HCT116 (cell line): ENCODE data around the gene TNFRSF1A. TPM values are rescaled to one million over a fixed set of nuclear protein-coding genes. Genes with fewer than 3 reads are reported as not detected.

ENCODE experiments used
- ATAC-seq: fragments of 200-7000 bp; cut with Tn5 transposase; 2 replicates; pipeline ENCODE4 v1.9.1; 2020; ENCODE audit warnings: mild to moderate bottlenecking, moderate library complexity
- BruUV-seq: library from RNA; stranded (reverse); fragments of 400-500 nt; replicated peaks from 2 replicates; lab custom pipeline; 2021; lab: Mats Ljungman, UMichigan
- CTCF ChIA-PET: fragments of 300-600 bp; sonication (Branson Sonifier 250); formaldehyde crosslinking; loops from one replicate; lab custom pipeline; 2021; ENCODE audit warnings: antibody characterized with exemption; lab: Charles Lee
- POLR2A ChIA-PET: fragments of 300-600, 350-600 bp; sonication (Branson Sonifier 250); formaldehyde crosslinking; loops from one replicate; lab custom pipeline; 2021; ENCODE audit warnings: antibody characterized with exemption; lab: Charles Lee
- RAD21 ChIA-PET, 2 experiments: fragments of 300-600 bp; sonication (Branson Sonifier 250); formaldehyde crosslinking; loops; one replicate each; lab custom pipeline; 2023; ENCODE audit warnings: low total read pairs in 2 of 2; ENCODE audit not compliant: uncharacterized antibody in 2 of 2, unreplicated experiment in 2 of 2, low non-redundant PET in 1 of 2; lab: Charles Lee
- DNase-seq: peaks from one replicate; pipeline ENCODE4 v3.0.0-alpha.2; 2010; ENCODE audit warnings: low read depth, low spot score
- H2AFZ ChIP-seq: fragments of 200-600 bp; shearing (Covaris generic), sonication (generic); 2 replicates; pipeline ENCODE4 v1.6.1; 2017; ENCODE audit warnings: low read depth, mixed run types, mixed read lengths, antibody characterized with exemption, low read length; ENCODE audit not compliant: poor library complexity, severe bottlenecking
- H3K27ac ChIP-seq: 2 replicates; pipeline ENCODE4 v1.5.1; 2012; ENCODE audit warnings: low read depth, low read length
- H3K27me3 ChIP-seq: fragments of 200-600 bp; sonication (generic); 2 replicates; pipeline ENCODE4 v1.6.1; 2016; ENCODE audit warnings: mixed run types, low read length, mixed read lengths; ENCODE audit not compliant: insufficient read depth
- H3K36me3 ChIP-seq, 2 experiments: fragments of 200-500 bp in 1 of 2; fragments of 200-600 bp in 1 of 2; sonication (Bioruptor generic) in 1 of 2; sonication (generic) in 1 of 2; 2 replicates each; pipeline versions ENCODE4 v1.5.1 to v1.6.1; 2014 to 2016; ENCODE audit warnings: low read length in 2 of 2, inconsistent platforms in 1 of 2, mixed read lengths in 1 of 2, mixed run types in 1 of 2; ENCODE audit not compliant: insufficient read depth in 2 of 2, control insufficient read depth in 1 of 2
- H3K4me1 ChIP-seq, 2 experiments: fragments of 200-600 bp in 1 of 2; sonication (generic) in 1 of 2; 2 replicates each; pipeline versions ENCODE4 v1.5.1 to v1.6.1; 2012 to 2017; ENCODE audit warnings: low read length in 2 of 2, inconsistent platforms in 1 of 2, mild to moderate bottlenecking in 1 of 2, mixed read lengths in 1 of 2, mixed run types in 1 of 2, moderate library complexity in 1 of 2; ENCODE audit not compliant: insufficient read depth in 2 of 2, control insufficient read depth in 1 of 2
- H3K4me2 ChIP-seq: fragments of 200-600 bp; sonication (generic); 2 replicates; pipeline ENCODE4 v1.6.1; 2017; ENCODE audit warnings: mixed run types, low read length, mixed read lengths
- H3K4me3 ChIP-seq, 2 experiments: fragments of 200-600 bp in 1 of 2; sonication (generic) in 1 of 2; replicated peaks in 1 of 2; 2 replicates each; pipeline ENCODE4 v1.5.1; 2011 to 2016; ENCODE audit warnings: low read length in 2 of 2, control low read depth in 1 of 2, low read depth in 1 of 2, mild to moderate bottlenecking in 1 of 2, mixed read lengths in 1 of 2, mixed run types in 1 of 2
- H3K79me2 ChIP-seq: fragments of 200-600 bp; sonication (generic); 2 replicates; pipeline ENCODE4 v1.6.1; 2017; ENCODE audit warnings: mild to moderate bottlenecking, mixed run types, low read length, moderate library complexity, mixed read lengths; ENCODE audit not compliant: insufficient read depth
- H3K9ac ChIP-seq: fragments of 200-600 bp; sonication (generic); 2 replicates; pipeline ENCODE4 v1.6.1; 2016; ENCODE audit warnings: low read length, mixed read lengths
- H3K9me2 ChIP-seq: fragments of 200-600 bp; sonication (generic), shearing (Covaris generic); 2 replicates; pipeline ENCODE4 v1.6.1; 2017; ENCODE audit warnings: mixed run types, mild to moderate bottlenecking, moderate library complexity; ENCODE audit not compliant: insufficient read depth
- H3K9me3 ChIP-seq, 2 experiments: fragments of 200-500 bp in 1 of 2; fragments of 200-600 bp in 1 of 2; sonication (Bioruptor generic) in 1 of 2; sonication (generic) in 1 of 2; 2 replicates each; pipeline ENCODE4 v1.6.1; 2014 to 2017; ENCODE audit warnings: low read length in 2 of 2, mixed read lengths in 2 of 2, inconsistent platforms in 1 of 2, low read depth in 1 of 2, mild to moderate bottlenecking in 1 of 2, mixed run types in 1 of 2, moderate library complexity in 1 of 2; ENCODE audit not compliant: control insufficient read depth in 1 of 2, insufficient read depth in 1 of 2
- H4K20me1 ChIP-seq: fragments of 200-600 bp; sonication (generic), shearing (Covaris generic); 2 replicates; pipeline ENCODE4 v1.6.1; 2017; ENCODE audit warnings: mixed run types, mild to moderate bottlenecking, moderate library complexity; ENCODE audit not compliant: insufficient read depth
- ATF3 ChIP-seq: IDR thresholded peaks from 2 replicates; pipeline ENCODE4 v1.6.1; 2012
- CEBPB ChIP-seq: IDR thresholded peaks from 2 replicates; pipeline ENCODE4 v1.6.1; 2012; ENCODE audit warnings: low read depth
- CTCF ChIP-seq, 3 experiments: fragments of 200-600 bp in 1 of 3; sonication (generic) in 1 of 3; IDR thresholded peaks in 2 of 3; conservative IDR thresholded peaks in 1 of 3; 2 replicates each; pipeline ENCODE4 v1.5.1; 2012 to 2017; ENCODE audit warnings: low read depth in 2 of 3, low read length in 2 of 3, antibody characterized with exemption in 1 of 3, borderline replicate concordance in 1 of 3, control low read depth in 1 of 3, mild to moderate bottlenecking in 1 of 3, mixed read lengths in 1 of 3, mixed run types in 1 of 3, moderate library complexity in 1 of 3; ENCODE audit not compliant: insufficient read depth in 1 of 3
- EZH2 ChIP-seq: fragments of 200-600 bp; sonication (generic); IDR thresholded peaks from 2 replicates; pipeline ENCODE4 v1.6.1; 2017; ENCODE audit warnings: antibody characterized with exemption, mixed run types
- EZH2phosphoT487 ChIP-seq: fragments of 200-600 bp; IDR thresholded peaks from 2 replicates; pipeline ENCODE4 v1.6.1; 2018; ENCODE audit warnings: antibody characterized with exemption, borderline replicate concordance
- JUND ChIP-seq: IDR thresholded peaks from 2 replicates; pipeline ENCODE4 v1.6.1; 2012
- MAX ChIP-seq: IDR thresholded peaks from 2 replicates; pipeline ENCODE4 v1.6.1; 2012
- POLR2A ChIP-seq: IDR thresholded peaks from 2 replicates; pipeline ENCODE4 v1.7.0; 2011; ENCODE audit warnings: borderline replicate concordance; ENCODE audit not compliant: insufficient read depth, insufficient read length; ENCODE audit errors: extremely low read depth
- RAD21 ChIP-seq: IDR thresholded peaks from 2 replicates; pipeline ENCODE4 v1.6.1; 2012; ENCODE audit warnings: low read depth, mild to moderate bottlenecking
- SIN3A ChIP-seq: IDR thresholded peaks from 2 replicates; pipeline ENCODE4 v1.6.1; 2012; ENCODE audit warnings: low read depth
- TCF7L2 ChIP-seq: IDR thresholded peaks from 2 replicates; pipeline ENCODE4 v1.7.0; 2011; ENCODE audit warnings: borderline replicate concordance, inconsistent platforms; ENCODE audit not compliant: insufficient read depth, insufficient read length; ENCODE audit errors: extremely low read depth
- YY1 ChIP-seq: IDR thresholded peaks from 2 replicates; pipeline ENCODE4 v1.6.1; 2011; ENCODE audit warnings: low read length, low read depth, moderate library complexity, mild to moderate bottlenecking; ENCODE audit not compliant: insufficient replicate concordance; ENCODE audit errors: extremely low read depth
- intact Hi-C: fragments of 100-400 bp; cut with micrococcal nuclease; formaldehyde crosslinking; loops from 2 replicates; pipeline ENCODE4 v1.10.0; 2022
- total RNA-seq: library from RNA; stranded (reverse); gene quantifications from one replicate; pipeline ENCODE4 v1.2.1, GENCODE V29; 2021; ENCODE audit not compliant: unreplicated experiment

TNFRSF1A gene
- total RNA-seq, 1 experiment from 2014 or later = 129 TPM

- POLR2A ChIA-PET = no interaction called here
- Histone ChIP-seq H3K79me2 (peaks cover 53% of the 10 kb centered on the region), H3K27ac (no peak overlapping the region), H3K4me3 (no peak overlapping the region), H3K9me3 (no peaks in the 10 kb centered on the region), H3K36me3 (peaks cover 24 to 45% of the 10 kb centered on the region in 2 experiments; a peak in 3 of 4 replicates), H3K4me1 (peaks cover 16 to 33% of the 10 kb centered on the region in 2 experiments), H3K4me2 (no peak overlapping the region), H4K20me1 (no peaks in the 10 kb centered on the region), H3K9me2 (no peaks in the 10 kb centered on the region), H3K9ac (no peak overlapping the region), H3K27me3 (no peaks in the 10 kb centered on the region), H2AFZ (no peak overlapping the region)
- no TSS peak for BruUV-seq
- CTCF ChIA-PET = no interaction called here
- intact Hi-C loops = no loop called here
- ATAC-seq = no peak
- DNase-seq = no peak
- RAD21 ChIA-PET = no interaction called here
- TF ChIP-seq YY1 (no peak), EZH2phosphoT487 (no peak), RAD21 (no peak), POLR2A (no peak)
Observed at GRCh38 chr12:6387541-6387940, 45.7 kb upstream of the TNFRSF1A start.

GRCh38 chr12:6386491-6386890 is 44.6 kb upstream of the TNFRSF1A start:
- no peaks in the 10 kb centered on the region for H3K9me2 ChIP-seq
- H3K36me3 ChIP-seq = peaks cover 24 to 41% of the 10 kb centered on the region in 2 experiments; a peak in 3 of 4 replicates
- H3K4me2 ChIP-seq = no peak overlapping the region
- intact Hi-C loops = no loop called here
- ATAC-seq (no peak), DNase-seq (no peak)
- no peak for TF ChIP-seq MAX
- TF ChIP-seq EZH2 = no peak
- TF ChIP-seq POLR2A = no peak
- TF ChIP-seq ATF3 = no peak
- no peak for TF ChIP-seq SIN3A
- no peak for TF ChIP-seq CEBPB
- TF ChIP-seq CTCF (IDR thresholded peaks at IDR 0.05 in 2 of 3, conservative IDR thresholded peaks at IDR 0.05 in 1 of 3; ENCODE audit: borderline replicate concordance in 1 of 3, insufficient read depth in 1 of 3, low read depth in 2 of 3, low read length in 2 of 3) = no peak
- no peak for TF ChIP-seq TCF7L2
- TF ChIP-seq RAD21 = no peak
- no peak for TF ChIP-seq JUND
- H3K4me3 ChIP-seq = no peak overlapping the region
- ChIA-PET CTCF (no interaction called here), RAD21 (no interaction called here), POLR2A (no interaction called here)
- H3K27me3 ChIP-seq = no peaks in the 10 kb centered on the region
- no peak overlapping the region for H2AFZ ChIP-seq
- no peak overlapping the region for H3K27ac ChIP-seq
- H3K9ac ChIP-seq = no peak overlapping the region
- H4K20me1 ChIP-seq = no peaks in the 10 kb centered on the region
- peaks cover 19 to 40% of the 10 kb centered on the region in 2 experiments for H3K4me1 ChIP-seq
- H3K9me3 ChIP-seq = no peaks in the 10 kb centered on the region
- H3K79me2 ChIP-seq = peaks cover 56% of the 10 kb centered on the region
- no TSS peak for BruUV-seq
